MG63 (cell line): ENCODE data around the gene TSPAN32. TPM values are rescaled to one million over a fixed set of nuclear protein-coding genes. Genes with fewer than 3 reads are reported as not detected.

Experiments used
- DNase-seq: peaks from one replicate; pipeline ENCODE4 v3.0.0-alpha.2; 2020
- H3K27me3 ChIP-seq: fragments of 250-450 bp; sonication (Bioruptor Pico); 2 replicates; pipeline ENCODE4 v1.5.1; 2020; ENCODE audit warnings: mild to moderate bottlenecking, moderate library complexity
- H3K36me3 ChIP-seq: fragments of 250-450 bp; sonication (Bioruptor Pico); 2 replicates; pipeline ENCODE4 v1.5.1; 2020; ENCODE audit warnings: mild to moderate bottlenecking, moderate library complexity
- H3K4me3 ChIP-seq: fragments of 250-450 bp; sonication (Bioruptor Pico); 2 replicates; pipeline ENCODE4 v1.5.1; 2020; ENCODE audit warnings: mild to moderate bottlenecking, moderate library complexity
- H3K9me3 ChIP-seq: fragments of 250-450 bp; sonication (Bioruptor Pico); 2 replicates; pipeline ENCODE4 v1.5.1; 2020; ENCODE audit warnings: mild to moderate bottlenecking, moderate library complexity
- total RNA-seq: library from RNA; depleted of rRNA; stranded (reverse); fragments of >200 nt; shearing (Covaris generic); gene quantifications from 2 replicates; pipeline ENCODE4 v1.2.3, GENCODE V29; 2014; ENCODE audit warnings: low replicate concordance

The TSPAN32 gene
- total RNA-seq, 1 experiment from 2014 or later, result 4.3 TPM

GRCh38 chr11:2296913-2297622, 4.7 kb upstream of the TSPAN32 start:
- H3K9me3 ChIP-seq, result no peaks in the 10 kb centered on the region
- no peak for DNase-seq
- no peak overlapping the region for H3K4me3 ChIP-seq
- H3K27me3 ChIP-seq, result no peaks in the 10 kb centered on the region
- H3K36me3 ChIP-seq, result no peaks in the 10 kb centered on the region

- no peaks in the 10 kb centered on the region for H3K36me3 ChIP-seq
- no peak overlapping the region for H3K4me3 ChIP-seq
- no peaks in the 10 kb centered on the region for H3K9me3 ChIP-seq
- no peak for DNase-seq
- no peaks in the 10 kb centered on the region for H3K27me3 ChIP-seq
Observed at GRCh38 chr11:2297623-2298030, 4.2 kb upstream of the TSPAN32 start.

GRCh38 chr11:2298131-2298794, 3.5 kb upstream of the TSPAN32 start:
- H3K36me3 ChIP-seq, result no peaks in the 10 kb centered on the region
- no peak overlapping the region for H3K4me3 ChIP-seq
- H3K27me3 ChIP-seq, result no peaks in the 10 kb centered on the region
- H3K9me3 ChIP-seq, result no peaks in the 10 kb centered on the region
- no peak for DNase-seq

GRCh38 chr11:2298795-2299761, 2.7 kb upstream of the TSPAN32 start:
- Histone ChIP-seq H3K36me3 (no peaks in the 10 kb centered on the region), H3K9me3 (no peaks in the 10 kb centered on the region), H3K27me3 (no peaks in the 10 kb centered on the region), H3K4me3 (no peak overlapping the region)
- no peak for DNase-seq

- DNase-seq, result no peak
- H3K9me3 ChIP-seq, result no peaks in the 10 kb centered on the region
- H3K36me3 ChIP-seq, result no peaks in the 10 kb centered on the region
- H3K4me3 ChIP-seq, result no peak overlapping the region
- no peaks in the 10 kb centered on the region for H3K27me3 ChIP-seq
Observed at GRCh38 chr11:2299773-2300172, 2.0 kb upstream of the TSPAN32 start.

- Histone ChIP-seq H3K9me3 (no peaks in the 10 kb centered on the region), H3K36me3 (no peaks in the 10 kb centered on the region), H3K4me3 (no peak overlapping the region), H3K27me3 (no peaks in the 10 kb centered on the region)
- no peak for DNase-seq
Observed at GRCh38 chr11:2300290-2300935, 1.4 kb upstream of the TSPAN32 start.

GRCh38 chr11:2300936-2301630, 730 bp upstream of the TSPAN32 start:
- no peak for DNase-seq
- no peaks in the 10 kb centered on the region for H3K9me3 ChIP-seq
- no peaks in the 10 kb centered on the region for H3K27me3 ChIP-seq
- H3K4me3 ChIP-seq, result peak overlapping the region; percentile 39
- no peaks in the 10 kb centered on the region for H3K36me3 ChIP-seq

- peak overlapping the region; percentile 39 for H3K4me3 ChIP-seq
- no peak for DNase-seq
- no peaks in the 10 kb centered on the region for H3K27me3 ChIP-seq
- no peaks in the 10 kb centered on the region for H3K9me3 ChIP-seq
- H3K36me3 ChIP-seq, result no peaks in the 10 kb centered on the region
Observed at GRCh38 chr11:2302306-2302895, 588 bp downstream of the TSPAN32 start.

GRCh38 chr11:2302896-2303626, 1.2 kb downstream of the TSPAN32 start:
- Histone ChIP-seq H3K9me3 (no peaks in the 10 kb centered on the region), H3K4me3 (peak overlapping the region; percentile 39), H3K36me3 (no peaks in the 10 kb centered on the region), H3K27me3 (no peaks in the 10 kb centered on the region)
- peak; percentile 79 for DNase-seq

GRCh38 chr11:2303627-2304505, 2.1 kb downstream of the TSPAN32 start:
- Histone ChIP-seq H3K4me3 (no peak overlapping the region), H3K27me3 (no peaks in the 10 kb centered on the region), H3K9me3 (no peaks in the 10 kb centered on the region), H3K36me3 (no peaks in the 10 kb centered on the region)
- no peak for DNase-seq

GRCh38 chr11:2304506-2305139, 2.8 kb downstream of the TSPAN32 start:
- peak; percentile 65 for DNase-seq

GRCh38 chr11:2305140-2305778, 3.4 kb downstream of the TSPAN32 start:
- H3K27me3 ChIP-seq, result no peaks in the 10 kb centered on the region
- H3K4me3 ChIP-seq, result no peak overlapping the region
- no peaks in the 10 kb centered on the region for H3K36me3 ChIP-seq
- H3K9me3 ChIP-seq, result no peaks in the 10 kb centered on the region
- peak; percentile 76 for DNase-seq

More at GRCh38 chr11:2304506-2305139, 2.8 kb downstream of the TSPAN32 start:
- Histone ChIP-seq H3K9me3 (no peaks in the 10 kb centered on the region), H3K36me3 (no peaks in the 10 kb centered on the region), H3K27me3 (no peaks in the 10 kb centered on the region), H3K4me3 (no peak overlapping the region)

GRCh38 chr11:2305788-2306451, 4.1 kb downstream of the TSPAN32 start:
- peak; percentile 78 for DNase-seq
- Histone ChIP-seq H3K27me3 (no peaks in the 10 kb centered on the region), H3K36me3 (no peaks in the 10 kb centered on the region), H3K9me3 (no peaks in the 10 kb centered on the region), H3K4me3 (peak overlapping the region; percentile 11; the same call in 1 of the 2 replicates)
